Fibroblast of lung (primary cell): ENCODE results near the gene RPS21.
A peak's percentile ranks its signal among the peaks of the same experiment; 100 is the strongest.

Experiments
- CTCF ChIP-seq, 2 donors: IDR thresholded peaks in 1 of 2; conservative IDR thresholded peaks in 1 of 2; 1 replicate in 1 of 2; 2 replicates in 1 of 2; pipeline ENCODE4 v1.5.1; 2011 to 2012; ENCODE audit warnings: low read length in 2 of 2, control low read depth in 1 of 2, inconsistent platforms in 1 of 2, low read depth in 1 of 2, mild to moderate bottlenecking in 1 of 2
- EZH2 ChIP-seq: IDR thresholded peaks from 2 replicates; pipeline ENCODE4 v1.5.1; 2012; ENCODE audit warnings: low read length, control low read depth, mild to moderate bottlenecking; ENCODE audit errors: missing control alignments

- TF ChIP-seq EZH2 (peak; percentile 56), CTCF (conservative IDR thresholded peaks at IDR 0.05 in 1 of 2, IDR thresholded peaks at IDR 0.05 in 1 of 2; ENCODE audit: low read depth in 1 of 2, low read length in 2 of 2) (no peak)
Measured at GRCh38 chr20:62366370-62367135, 20.4 kb upstream of the RPS21 start.
